ENCODE results near the gene CDC42SE2.
"Not testable (repeated sequence)": the region's sequence is repeated elsewhere in the genome, so short reads cannot be mapped to it uniquely, and the experiment has no call there.

CDC42SE2 gene

DNA sequence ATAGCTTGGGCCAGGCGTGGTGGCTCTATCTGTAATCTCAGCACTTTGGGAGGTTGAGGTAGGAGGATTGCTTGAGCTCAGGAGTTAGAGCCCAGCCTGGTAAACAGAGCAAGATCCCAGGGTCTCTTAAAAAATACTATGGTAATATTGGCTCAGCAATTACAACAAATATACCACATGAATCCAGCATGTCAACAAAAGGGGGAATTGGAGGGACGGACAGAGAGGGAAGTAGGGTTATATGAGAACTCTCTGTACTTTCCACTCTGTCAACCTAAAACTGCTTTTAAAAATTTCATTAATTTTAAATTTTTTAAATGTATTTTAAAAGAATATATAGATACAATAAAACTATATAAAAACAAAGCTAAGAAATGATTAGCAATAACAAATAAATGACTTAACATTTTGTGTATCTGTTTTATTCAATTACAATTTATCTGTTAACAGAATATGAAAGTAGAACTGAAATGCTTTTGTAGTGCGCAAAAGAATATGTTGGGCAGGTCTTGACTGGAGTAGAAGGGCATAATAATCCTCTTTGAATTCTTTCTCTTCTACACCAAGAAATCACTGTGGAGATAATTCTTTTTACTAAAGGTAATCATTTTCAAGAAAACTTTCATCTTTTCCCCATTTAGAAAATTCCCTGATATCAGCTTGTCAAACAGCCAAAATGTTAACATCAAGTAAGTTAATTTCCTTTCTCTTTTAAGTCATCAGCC is 12.9 kb upstream of the CDC42SE2 start:
- DNase-seq = no peak

DNA sequence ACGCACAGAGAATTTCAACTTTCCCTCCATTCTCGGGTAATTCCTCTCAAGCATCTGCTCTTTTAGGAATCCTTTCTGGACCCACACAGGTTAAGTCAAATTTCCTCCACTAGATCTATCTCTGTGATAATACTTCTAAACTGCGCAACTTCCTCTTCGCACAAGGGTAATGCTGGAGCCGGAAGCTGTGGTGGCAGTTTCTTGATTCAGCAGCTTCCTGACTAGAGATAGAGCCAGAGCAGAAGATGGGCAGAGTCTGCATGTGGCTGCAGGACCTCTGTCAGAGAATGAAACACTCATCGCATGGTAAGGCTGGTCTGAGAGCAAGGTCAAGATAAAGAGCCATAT is 11.1 kb upstream of the CDC42SE2 start:
- peak in 20 of 51 donors; percentile 2 to 48 (median 16) for DNase-seq

DNA sequence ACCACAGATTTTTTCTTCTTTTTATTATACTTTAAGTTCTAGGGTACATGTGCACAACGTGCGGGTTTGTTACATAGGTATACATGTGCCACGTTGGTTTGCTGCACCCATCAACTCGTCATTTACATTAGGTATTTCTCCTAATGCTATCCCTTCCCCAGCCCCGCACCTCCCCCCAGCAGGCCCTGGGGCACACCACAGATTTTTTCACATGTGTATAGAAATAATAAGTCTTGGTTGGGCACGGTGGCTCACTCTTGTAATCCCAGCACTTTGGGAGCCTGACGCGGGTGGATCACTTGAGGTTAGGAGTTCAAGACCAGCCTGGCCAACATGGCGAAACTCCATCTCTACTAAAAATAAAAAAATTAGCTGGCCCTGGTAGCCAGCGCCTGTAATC is 9.8 kb upstream of the CDC42SE2 start:
- DNase-seq = not testable (repeated sequence)

DNA sequence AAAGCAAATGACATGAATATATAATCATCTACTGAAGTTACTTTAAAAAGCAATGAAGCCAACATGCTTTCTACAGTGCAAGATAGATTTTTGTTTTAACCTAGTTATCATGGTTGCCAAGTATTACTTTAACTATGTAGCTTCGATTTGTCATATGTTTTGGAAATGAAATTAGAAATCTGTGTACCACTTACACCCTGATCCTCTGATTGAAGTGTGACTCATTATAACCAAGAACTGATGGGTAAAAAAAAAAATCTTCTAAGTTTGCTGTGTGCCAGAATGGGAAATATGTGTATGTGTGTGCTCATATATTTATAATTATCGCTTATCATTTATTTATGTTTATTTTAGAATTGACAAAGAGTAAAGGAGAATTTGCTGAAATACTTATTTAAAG is 9.1 kb upstream of the CDC42SE2 start:
- DNase-seq = no peak

DNA sequence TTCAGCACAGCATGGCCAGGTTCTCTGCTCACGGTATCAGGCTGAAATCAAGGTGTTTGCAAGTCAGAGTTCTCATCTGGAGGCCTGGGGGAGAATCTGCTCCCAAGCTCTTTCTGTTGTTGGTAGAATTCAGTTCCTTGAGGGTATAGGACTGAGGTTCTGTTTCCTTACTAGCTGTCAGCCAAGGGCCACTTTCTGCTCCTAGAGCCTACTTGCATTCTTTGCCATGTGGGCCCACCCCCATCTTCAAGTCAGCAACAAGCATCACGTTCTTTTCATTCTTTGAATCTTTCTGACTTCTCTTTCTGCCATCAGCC is 7.4 kb upstream of the CDC42SE2 start:
- no peak for DNase-seq

DNA sequence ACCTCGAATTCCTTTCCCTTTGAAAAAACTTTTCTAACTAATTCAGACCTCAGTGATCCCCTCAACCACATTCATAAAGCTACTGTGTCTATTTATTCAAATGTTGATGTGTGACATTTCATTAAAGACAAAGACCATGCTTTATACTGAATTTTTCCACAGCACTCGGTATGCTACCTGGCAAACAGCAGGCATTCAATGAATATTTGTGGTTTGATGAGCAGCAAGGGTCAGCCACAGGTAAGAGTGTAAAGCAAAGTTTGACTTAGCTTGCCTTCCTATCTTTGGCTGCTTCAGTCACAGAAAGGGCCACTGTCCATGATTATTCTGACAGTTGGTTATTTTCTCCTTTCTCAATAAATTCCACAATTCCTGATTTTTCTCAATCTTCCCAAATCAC is 5.1 kb upstream of the CDC42SE2 start:
- DNase-seq = no peak

DNA sequence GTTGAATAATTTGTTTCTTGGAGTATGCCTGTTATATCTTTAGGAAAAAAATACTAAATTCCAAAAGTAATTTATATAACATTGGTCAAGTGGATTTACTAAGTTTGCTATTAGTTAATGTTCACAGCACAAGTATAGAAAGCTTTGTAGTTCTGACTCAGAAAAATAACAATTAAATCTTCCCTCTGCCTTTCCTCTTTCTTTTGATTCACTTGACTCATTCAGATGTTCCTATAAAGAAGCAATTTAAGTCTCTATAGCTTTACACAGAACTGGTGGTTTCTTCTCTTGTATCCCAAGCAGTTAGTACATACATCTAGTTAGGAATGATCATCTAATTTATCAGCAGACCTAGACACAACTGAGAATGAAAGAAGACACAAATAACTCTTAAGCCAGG is 4.5 kb upstream of the CDC42SE2 start:
- no peak for DNase-seq

DNA sequence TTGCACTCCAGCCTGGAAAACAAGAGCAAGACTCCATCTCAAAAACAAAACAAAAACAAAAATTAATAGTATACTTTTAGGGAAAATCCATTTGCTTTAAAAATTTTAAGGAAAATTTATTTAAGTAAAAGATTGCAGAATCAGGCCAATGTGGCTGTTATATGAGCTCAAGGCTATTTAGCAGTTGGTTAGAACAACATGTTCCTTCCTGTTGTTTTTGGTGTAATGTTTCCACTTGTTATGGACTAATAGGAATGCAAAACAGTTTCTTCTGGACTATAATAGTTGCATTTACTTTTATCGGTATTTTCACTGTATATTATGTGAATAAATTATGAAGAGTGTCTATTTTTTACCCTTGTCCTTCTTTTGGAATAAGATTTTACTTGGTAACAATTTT is 3.0 kb upstream of the CDC42SE2 start:
- no peak for DNase-seq

DNA sequence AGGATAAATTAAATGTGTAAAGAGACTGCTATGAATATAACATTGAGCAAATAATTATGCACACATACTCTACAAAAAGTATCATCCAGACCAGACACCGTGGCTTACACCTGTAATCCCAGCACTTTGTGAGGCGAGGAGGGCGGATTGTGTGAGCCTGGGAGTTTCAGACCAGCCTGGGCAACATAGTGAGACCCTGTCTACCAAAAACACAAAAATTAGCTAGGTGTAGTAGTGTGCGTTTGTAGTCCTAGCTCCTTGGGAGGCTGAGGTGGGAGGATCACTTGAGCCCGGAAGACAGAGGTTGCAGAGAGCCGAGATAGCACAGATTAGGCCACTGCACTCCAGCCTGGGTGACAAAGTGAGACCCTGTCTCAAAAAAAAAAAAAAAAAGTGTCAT is 2.4 kb upstream of the CDC42SE2 start:
- DNase-seq = no peak

DNA sequence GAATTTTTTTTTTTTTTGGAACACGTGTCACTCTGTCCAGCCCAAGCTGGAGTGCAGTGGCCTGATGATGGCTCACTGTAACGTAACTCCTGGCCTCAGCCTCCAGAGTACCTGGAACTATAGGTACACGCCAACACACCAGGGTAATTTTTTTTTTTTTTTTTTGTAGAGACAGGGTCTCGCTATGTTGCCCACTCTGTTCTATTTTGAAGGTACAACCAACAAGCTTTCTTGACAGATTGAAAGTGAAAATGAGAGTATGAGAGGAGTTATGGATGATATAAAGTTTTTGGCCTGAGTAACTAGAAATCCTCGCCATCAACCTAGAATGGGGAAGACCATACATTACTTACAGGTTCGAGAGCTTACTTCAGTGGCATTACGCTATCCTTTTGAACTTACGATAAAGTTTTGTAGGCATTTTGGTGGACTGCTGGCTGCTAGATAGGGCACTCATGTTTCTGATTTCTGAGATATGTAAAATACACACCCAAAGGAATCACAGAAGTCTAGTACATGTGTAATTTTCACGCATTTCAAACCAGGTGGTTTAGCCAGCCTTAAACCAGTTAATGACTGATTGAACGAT is 806 bp upstream of the CDC42SE2 start:
- DNase-seq = no peak

DNA sequence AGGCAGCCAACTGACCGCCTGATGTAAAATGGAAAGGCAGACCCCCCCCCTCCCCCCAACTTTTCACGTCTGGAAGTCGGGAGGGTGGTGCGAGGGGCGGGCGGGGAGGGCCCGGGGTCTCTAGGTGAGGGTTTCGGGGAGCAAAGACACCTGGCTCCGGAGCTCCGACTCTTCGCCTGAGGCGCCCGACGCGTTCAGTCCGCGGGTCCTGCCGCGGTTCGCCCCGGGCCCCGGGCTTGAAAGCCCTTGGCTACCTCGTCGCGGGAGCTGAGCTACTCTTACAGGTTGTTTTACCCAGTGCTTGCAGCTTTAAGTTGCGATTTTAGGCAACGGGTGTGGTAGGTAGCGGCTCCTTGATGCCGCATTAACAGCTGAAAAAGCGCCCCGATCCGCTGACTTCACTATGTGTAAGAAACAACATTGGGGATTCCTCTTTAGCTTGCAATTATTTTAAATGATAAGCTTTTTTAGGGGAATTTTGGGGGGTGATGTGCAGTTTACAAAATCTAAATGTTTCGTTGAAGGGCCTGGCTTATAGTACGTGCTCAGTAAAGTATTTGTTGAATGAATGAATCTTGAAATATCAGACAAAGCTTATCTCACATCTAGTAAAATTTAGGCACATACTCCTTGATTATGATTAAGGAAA is 722 bp downstream of the CDC42SE2 start:
- DNase-seq = peak in 28 of 51 donors; percentile 14 to 74 (median 44)

DNA sequence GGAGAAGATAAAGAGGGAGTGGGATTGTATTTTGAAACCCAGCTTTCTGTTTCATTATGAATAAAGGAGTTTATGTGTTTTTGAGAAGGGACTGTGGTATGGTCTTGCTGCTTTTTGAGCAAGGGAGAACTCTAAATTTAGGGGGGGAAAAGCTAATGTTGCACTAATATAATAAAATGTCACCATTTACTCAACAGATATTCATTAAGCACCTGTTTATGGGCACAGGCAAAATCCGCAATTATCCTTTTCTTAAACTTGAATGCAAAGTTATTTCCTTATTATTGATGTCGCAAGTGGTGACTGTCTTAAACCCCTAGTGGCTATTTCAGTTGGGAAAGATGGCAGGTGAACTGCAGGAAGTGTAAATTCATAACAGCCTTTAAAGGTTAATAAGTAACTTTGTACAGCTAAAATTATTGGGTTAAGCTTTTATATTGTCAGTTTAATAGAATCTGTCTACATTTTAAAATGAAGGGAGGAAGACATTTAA is 1.5 kb downstream of the CDC42SE2 start:
- peak in 1 of 51 donors; percentile 56 for DNase-seq

DNA sequence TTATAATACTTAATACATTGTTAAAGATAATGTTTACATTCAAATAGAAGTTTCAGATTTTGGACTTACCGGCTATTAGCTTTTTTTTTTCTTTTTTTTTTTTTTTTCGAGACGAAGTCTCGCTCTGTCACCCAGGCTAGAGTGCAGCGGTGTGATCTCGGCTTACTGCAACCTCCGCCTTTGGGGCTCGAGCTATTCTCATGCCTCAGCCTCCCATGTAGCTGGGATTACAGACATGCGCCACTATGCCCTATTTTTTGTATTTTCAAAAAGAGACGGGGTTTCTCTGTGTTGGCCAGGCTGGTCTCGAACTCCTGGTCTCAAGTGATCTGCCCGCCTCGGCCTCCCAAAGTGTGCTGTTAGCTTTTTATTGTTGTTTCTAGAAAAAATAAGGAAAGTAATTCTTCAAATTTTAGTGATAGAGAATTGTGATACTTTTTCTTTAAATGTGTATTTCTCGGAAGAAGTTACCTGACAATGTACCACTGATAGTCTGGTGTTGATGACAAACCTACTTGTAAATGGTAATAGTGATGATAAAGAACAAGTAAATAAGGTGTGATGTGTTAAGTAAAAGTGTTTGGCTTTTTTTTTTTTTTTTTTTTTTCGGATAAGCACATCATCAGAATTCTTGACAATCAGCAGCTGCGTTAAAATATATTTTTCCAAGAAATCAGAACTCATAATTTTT is 2.7 kb downstream of the CDC42SE2 start:
- DNase-seq = no peak

DNA sequence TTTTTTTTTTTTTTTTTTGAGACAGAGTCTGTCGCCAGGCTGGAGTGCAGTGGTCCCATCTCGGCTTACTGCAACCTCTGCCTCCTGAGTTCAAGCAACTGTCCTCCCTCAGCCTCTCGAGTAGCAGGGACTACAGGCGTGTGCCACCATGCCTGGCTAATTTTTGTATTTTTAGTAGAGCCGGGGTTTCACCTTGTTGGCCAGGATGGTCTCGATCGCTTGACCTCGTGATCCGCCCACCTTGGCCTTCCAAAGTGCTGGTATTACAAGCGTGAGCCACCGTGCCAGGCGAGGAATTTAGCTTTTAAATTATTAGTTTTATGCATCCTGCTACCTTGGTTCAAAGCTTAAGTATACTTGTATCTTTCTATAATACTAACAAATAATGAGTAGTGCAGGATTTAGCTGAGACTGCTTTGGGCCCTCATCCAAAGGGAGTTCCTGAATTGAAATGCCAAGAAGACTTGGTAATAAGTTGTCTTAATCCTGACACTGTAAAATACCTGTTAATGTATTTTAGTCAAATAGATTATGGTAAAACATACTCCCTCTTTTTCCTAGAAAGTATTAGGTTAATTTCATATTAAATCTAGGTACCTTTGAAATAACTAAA is 5.0 kb downstream of the CDC42SE2 start:
- no peak for DNase-seq

DNA sequence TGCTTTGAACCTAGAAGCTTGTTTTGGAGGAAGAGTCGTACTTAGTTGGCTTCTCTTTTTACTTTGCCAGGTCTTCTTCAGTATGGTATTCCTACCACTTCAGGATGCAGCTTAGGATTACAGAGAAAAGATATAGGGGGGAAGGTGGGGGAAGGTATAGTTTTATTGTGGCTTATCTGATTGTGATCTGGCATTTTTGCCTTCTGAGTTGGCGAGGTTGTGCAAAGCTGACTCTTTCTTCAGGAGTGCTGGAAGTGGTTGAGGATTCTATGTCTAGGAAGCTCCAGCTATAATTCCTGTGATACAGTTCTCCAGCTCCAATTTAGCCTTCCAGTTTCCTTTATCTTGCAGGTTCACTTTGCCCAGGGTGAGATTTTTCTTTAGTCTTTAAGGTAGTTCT is 7.0 kb downstream of the CDC42SE2 start:
- no peak for DNase-seq

DNA sequence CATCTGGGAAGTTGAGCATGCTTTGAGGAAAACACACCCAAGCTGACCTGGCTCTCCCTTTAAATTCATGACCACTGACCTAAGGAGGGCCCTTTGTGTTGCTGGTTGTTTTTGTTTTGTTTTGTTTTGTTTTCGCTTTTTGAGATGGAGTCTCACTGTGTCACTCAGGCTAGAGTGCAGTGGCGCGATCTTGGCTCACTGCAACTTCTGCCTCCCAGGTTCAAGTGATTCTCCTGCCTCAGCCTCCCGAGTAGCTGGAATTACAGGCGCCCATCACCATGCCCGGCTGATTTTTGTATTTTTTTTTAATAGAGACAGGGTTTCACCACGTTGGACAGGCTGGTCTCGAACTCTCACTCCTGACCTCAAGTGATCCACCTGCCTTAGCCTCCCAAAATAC is 8.0 kb downstream of the CDC42SE2 start:
- DNase-seq = not testable (repeated sequence)

DNA sequence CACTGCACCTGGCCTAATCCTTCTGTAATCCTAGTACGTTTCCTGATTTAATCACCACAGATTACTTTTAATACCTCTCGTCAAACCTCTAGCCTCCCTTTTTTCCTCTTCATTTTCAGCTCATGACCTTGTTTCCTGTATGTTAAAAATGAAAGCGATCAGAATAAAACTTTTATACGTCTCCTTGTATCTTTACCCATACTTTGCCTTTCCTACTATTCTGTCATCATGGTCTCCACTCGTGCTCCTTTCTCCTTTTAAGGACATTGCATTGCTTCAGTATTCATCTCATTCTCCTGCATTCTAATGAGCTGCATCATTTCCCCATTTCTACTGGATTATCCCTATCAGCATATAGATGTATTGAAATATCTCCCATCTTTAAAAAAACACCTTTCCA is 8.5 kb downstream of the CDC42SE2 start:
- DNase-seq = no peak

DNA sequence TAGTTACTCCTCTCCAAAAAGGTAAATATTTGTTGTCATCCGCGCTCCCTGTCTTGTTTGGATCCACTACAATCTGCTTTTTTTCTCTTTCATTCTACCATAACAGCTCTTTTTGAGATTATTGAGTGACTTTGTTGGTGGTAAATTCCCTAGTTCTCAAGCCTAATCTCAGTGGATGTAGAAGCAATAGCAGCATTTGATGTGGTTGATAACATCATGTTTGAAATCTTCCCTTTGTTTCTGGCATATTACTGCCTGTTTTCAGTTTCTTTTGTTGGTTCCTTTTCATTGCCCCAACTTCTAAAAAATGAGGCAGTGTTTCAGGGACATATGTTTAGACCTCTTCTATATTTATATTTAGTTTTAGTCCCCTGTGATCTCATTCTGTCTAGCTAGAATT is 8.9 kb downstream of the CDC42SE2 start:
- DNase-seq = no peak

DNA sequence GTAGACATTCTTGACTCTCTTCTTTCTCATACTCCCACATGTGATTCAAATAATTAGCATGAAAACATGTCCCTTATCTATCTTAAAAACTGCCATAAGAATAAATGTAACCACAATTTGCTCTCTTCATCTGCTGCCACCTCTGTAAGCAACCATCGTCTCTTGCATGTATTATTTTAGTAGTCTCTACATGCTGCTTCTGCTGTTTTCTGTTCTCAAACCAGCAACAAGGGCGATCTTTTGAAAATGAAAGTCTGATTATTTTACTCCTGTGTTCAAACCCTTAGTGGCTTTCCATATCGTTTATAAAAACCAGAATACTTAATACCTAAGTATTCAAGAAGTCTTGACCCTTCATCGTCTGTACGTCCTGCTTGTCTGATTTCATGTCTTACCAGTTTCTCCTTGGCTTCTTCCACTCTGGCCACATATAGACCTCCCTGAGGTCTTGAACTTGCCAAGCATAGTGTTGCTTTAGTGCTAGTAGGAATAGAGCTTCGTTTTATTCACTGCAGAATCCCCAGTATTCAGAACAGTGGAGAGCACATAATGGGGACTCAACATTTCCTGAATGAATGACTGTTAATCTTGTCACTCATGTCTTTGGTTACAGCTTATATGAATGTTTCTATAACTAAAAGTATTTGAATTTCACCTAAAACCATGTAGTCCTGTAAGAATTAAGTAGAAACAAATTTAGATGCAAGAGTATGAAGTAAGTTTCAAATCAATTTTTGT is 10.6 kb downstream of the CDC42SE2 start:
- DNase-seq = no peak

DNA sequence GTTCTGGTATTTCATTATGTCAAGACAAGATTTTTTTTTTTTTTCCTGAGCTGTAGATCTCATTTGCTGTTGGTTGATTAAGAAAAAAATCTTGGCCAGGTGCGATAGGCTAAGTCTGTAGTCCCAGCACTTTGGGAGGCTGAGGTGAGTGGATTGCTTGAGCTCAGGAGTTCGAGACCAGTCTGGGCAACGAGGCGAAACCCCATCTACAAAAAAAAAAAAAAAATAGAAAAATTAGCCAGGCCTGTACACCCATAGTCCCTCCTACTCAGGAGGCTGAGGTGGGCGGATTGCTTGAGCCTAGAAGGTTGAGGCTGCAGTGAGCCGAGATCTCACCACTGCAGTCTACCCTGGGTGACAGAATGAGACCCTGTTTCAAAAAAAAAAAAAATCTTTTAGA is 12.2 kb downstream of the CDC42SE2 start:
- DNase-seq = no peak

DNA sequence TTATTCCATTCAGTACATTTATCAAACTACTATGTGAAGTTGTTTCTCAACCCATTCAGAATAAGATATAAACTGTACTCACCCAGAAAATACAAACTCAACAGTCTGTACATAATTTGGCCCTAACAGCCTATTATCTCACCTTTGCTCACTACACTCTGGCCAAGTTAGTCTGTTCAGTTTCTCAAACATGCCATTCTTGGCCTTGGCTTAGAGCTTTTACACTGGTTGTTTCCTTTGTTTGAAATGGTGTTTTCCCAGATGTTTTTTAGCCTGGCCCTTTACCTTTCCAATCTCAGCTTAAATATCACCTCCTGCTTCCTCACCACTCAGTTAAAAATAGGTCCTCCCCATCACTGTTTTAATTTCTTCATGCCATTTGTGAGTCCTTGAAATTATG is 13.6 kb downstream of the CDC42SE2 start:
- DNase-seq = no peak

Data from hypothalamus (tissue), 51 donors.